GM06990 (cell line): ENCODE results near the gene NOTCH4.

ENCODE experiments used
- DNase-seq: peaks from one replicate; pipeline ENCODE4 v3.0.0-alpha.2; 2011; ENCODE audit not compliant: insufficient read length; ENCODE audit errors: extremely low read depth
- H3K27me3 ChIP-seq: replicated peaks from 2 replicates; pipeline ENCODE4 v1.6.0; 2011; ENCODE audit warnings: low read length; ENCODE audit not compliant: control insufficient read depth, insufficient read depth
- H3K36me3 ChIP-seq: 2 replicates; pipeline ENCODE4 v1.5.1; 2011; ENCODE audit warnings: low read length; ENCODE audit not compliant: control insufficient read depth, insufficient read depth
- H3K4me3 ChIP-seq: replicated peaks from 2 replicates; pipeline ENCODE4 v1.5.1; 2011; ENCODE audit warnings: low read depth, mild to moderate bottlenecking, control low read depth, low read length
- CTCF ChIP-seq: IDR thresholded peaks from 2 replicates; pipeline ENCODE4 v1.5.1; 2011; ENCODE audit warnings: low read length, control low read depth, mild to moderate bottlenecking, inconsistent platforms; ENCODE audit not compliant: insufficient read depth, poor library complexity, severe bottlenecking

NOTCH4 gene

DNA sequence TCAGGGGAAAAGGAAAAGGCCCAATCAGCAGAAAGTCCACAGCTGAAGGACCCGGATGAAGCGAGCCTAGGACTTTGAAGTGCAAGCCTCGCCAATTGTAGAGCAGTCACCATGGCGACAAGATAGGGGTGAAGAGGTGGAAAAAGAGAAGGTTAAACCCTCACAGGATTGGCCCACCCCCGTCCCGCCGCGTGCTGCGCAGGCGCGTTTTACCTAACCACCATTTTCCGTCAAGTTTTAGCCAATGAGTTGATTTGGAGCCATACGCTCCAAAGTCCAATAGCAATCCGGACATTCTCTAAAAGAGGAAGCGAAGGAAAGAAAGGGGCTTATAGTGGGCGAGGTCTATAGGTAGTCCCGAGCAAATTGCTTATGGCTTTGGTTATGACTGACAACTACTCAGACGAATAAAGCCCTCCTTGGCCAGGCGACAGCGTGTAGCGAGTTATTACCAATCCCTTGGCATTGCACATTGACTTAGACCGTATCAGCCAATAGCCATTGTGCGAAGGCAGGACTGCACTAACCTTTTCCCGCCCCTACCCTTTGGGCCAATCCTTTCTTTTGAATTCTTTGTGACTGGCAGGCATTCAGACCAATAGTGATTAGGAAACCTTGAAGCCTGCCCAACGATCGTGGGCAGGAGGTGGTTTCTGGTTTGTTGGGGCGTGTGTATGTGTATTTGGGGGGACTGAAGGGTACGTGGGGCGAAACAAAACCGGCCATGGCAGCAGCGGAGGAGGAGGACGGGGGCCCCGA is 45.9 kb downstream of the NOTCH4 start, which contains the start of gene RNF5:
Gene RNF5, plus strand, starts transcription at position 618 of the 759 bp plus-strand sequence. Its CDS starts 107 bp downstream, at position 725.
- Histone ChIP-seq H3K4me3 (peak within 1 kb of the TSS; percentile 92), H3K36me3 (peaks cover 14% of the 10 kb centered on the region), H3K27me3 (no peaks in the 10 kb centered on the region)
- peak; percentile 99 for DNase-seq
- no peak for TF ChIP-seq CTCF

DNA sequence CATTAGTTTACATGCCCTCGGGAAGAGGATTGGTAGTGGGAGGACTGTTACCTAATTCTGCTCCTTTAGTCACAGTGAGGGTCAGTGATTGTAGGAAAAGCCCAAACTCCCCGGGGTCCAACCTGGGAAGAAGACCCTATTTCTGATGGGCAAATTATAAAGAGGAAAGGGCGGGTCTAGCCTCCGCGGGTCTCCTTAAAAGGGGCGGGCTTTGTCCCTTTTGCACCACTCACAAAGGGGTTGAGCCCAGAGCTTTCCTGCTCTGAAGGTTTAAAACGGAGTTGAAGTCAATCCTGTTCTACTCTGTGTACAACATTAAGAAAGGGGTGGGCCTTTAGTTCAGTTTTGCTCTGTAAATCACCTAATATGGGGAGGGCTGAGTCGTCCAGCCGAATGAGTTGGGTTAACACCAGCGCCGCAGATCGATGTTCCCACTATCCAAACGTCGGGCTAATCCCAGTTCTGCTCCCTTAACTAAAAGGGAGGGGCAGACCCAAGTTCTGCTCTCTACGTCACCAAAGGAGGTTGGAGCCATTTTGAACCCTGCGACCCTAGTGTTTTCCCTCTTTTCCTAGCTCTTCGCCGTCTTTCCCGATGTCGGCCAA is 46.6 kb downstream of the NOTCH4 start:
- no peak for TF ChIP-seq CTCF
- Histone ChIP-seq H3K36me3 (peaks cover 9% of the 10 kb centered on the region; the same call in 1 of the 2 replicates), H3K27me3 (no peaks in the 10 kb centered on the region), H3K4me3 (peak overlapping the region; percentile 92)
- no peak for DNase-seq

- Histone ChIP-seq H3K36me3 (peaks cover 7% of the 10 kb centered on the region; the same call in 1 of the 2 replicates), H3K4me3 (peak overlapping the region; percentile 92), H3K27me3 (no peaks in the 10 kb centered on the region)
- no peak for TF ChIP-seq CTCF
- DNase-seq: no peak
These were observed 47.2 kb downstream of the NOTCH4 start for GRCh38 chr6:32176476-32177182.

- Histone ChIP-seq H3K4me3 (peak within 1 kb of the TSS; percentile 92), H3K36me3 (peaks cover 6% of the 10 kb centered on the region), H3K27me3 (no peaks in the 10 kb centered on the region)
- peak; percentile 90 for DNase-seq
- TF ChIP-seq CTCF: no peak
These were observed 48.0 kb downstream of the NOTCH4 start, which contains the start of gene AGPAT1 for GRCh38 chr6:32175711-32176475. Gene AGPAT1, minus strand, starts transcription at chr6:32176084. Its CDS starts 4,588 bp downstream, at chr6:32171496.

DNA sequence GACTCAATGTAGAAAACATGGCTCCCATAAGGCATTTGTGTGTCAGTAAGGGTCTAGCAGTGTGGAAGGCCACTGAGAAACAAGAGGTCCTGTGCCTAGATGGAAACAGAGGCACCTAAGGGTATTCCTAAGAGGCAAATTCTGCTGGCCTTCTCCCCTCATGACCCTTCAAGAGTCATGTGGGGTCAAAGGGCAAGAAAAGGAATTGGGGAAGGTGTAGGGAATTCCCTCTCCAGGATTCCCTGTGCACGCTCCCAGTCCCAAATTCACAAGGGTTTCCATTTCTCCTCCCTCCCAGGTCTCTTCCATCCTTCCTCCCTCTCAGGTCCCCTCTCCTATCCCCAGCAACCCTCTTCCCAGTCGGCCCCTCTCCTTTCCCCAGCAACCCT is 48.6 kb downstream of the NOTCH4 start:
- peak overlapping the region; percentile 92 for H3K4me3 ChIP-seq
- no peaks in the 10 kb centered on the region for H3K27me3 ChIP-seq
- no peak for TF ChIP-seq CTCF
- no peak for DNase-seq
- peaks cover 8% of the 10 kb centered on the region for H3K36me3 ChIP-seq
